HepG2 (cell line): ENCODE data around the gene CCR8. TPM values are rescaled to one million over a fixed set of nuclear protein-coding genes. Genes with fewer than 3 reads are reported as not detected.
A peak's percentile ranks its signal among the peaks of the same experiment; 100 is the strongest.

Source experiments
- CCDC6 ChIP-seq: sonication (generic); formaldehyde crosslinking; IDR thresholded peaks from 2 replicates; pipeline ENCODE4 v1.8.1; 2022; ENCODE audit warnings: mild to moderate bottlenecking, missing genetic modification reagents, moderate library complexity
- CSRNP2 ChIP-seq: sonication (generic); formaldehyde crosslinking; conservative IDR thresholded peaks from 2 replicates; pipeline ENCODE4 v1.8.0; 2022; ENCODE audit warnings: low read depth, missing genetic modification reagents
- GTF2F1 ChIP-seq: fragments of 150-350 bp; IDR thresholded peaks from 2 replicates; pipeline ENCODE4 v1.6.1; 2014; ENCODE audit warnings: low read length
- HNRNPH1 ChIP-seq: fragments of 200-400 bp; formaldehyde crosslinking; optimal IDR thresholded peaks from 2 replicates; pipeline ENCODE3; 2017; ENCODE audit warnings: mild to moderate bottlenecking, low read depth, low read length
- PAXIP1 ChIP-seq: sonication (generic); formaldehyde crosslinking; conservative IDR thresholded peaks from 2 replicates; pipeline ENCODE4 v1.4.0; 2020; ENCODE audit warnings: mild to moderate bottlenecking, missing genetic modification reagents, moderate library complexity
- PRDM10 ChIP-seq: sonication (generic); formaldehyde crosslinking; IDR thresholded peaks from 2 replicates; pipeline ENCODE4 v1.4.0; 2020; ENCODE audit warnings: low read depth, missing genetic modification reagents
- PREB ChIP-seq: sonication (generic); formaldehyde crosslinking; IDR thresholded peaks from 2 replicates; pipeline ENCODE4 v1.4.0; 2020; ENCODE audit warnings: missing genetic modification reagents
- SMAD9 ChIP-seq: sonication (generic); formaldehyde crosslinking; IDR thresholded peaks from 2 replicates; pipeline ENCODE4 v1.5.1; 2020; ENCODE audit warnings: mild to moderate bottlenecking, missing genetic modification reagents
- ZNF225 ChIP-seq: sonication (generic); formaldehyde crosslinking; IDR thresholded peaks from 2 replicates; pipeline ENCODE4 v1.4.0; 2020; ENCODE audit warnings: mild to moderate bottlenecking, missing genetic modification reagents
- ZNF232 ChIP-seq: sonication (generic); formaldehyde crosslinking; IDR thresholded peaks from 2 replicates; pipeline ENCODE4 v1.4.0; 2020; ENCODE audit warnings: missing genetic modification reagents, borderline replicate concordance
- ZNF773 ChIP-seq: sonication (generic); formaldehyde crosslinking; IDR thresholded peaks from 2 replicates; pipeline ENCODE4 v1.4.0; 2020; ENCODE audit warnings: missing genetic modification reagents, borderline replicate concordance
- ZNF879 ChIP-seq: sonication (generic); formaldehyde crosslinking; IDR thresholded peaks from 2 replicates; pipeline ENCODE4 v1.8.1; 2023; ENCODE audit warnings: missing genetic modification reagents
- polyA plus RNA-seq, 8 experiments: library from polyadenylated mRNA; depleted of rRNA in 3 of 8; stranded (reverse) in 7 of 8; unstranded in 1 of 8; fragments of >200 nt; fragmentation: Illumina TruSeq in 4 of 8; extraction: Trizol in 4 of 8; gene quantifications; 2 replicates each; pipeline versions ENCODE4 v1.2.1 to v1.2.3, GENCODE V29; 2011 to 2016; ENCODE audit warnings: low read depth in 4 of 8, missing spikeins in 1 of 8, mixed read lengths in 1 of 8; ENCODE audit not compliant: insufficient read depth in 1 of 8
- total RNA-seq, 5 experiments: library from RNA; depleted of rRNA; stranded (reverse); fragments of >200 nt; fragmentation: Illumina TruSeq; extraction: Trizol; gene quantifications; 2 replicates each; pipeline ENCODE4 v1.2.3, GENCODE V29; 2016; ENCODE audit warnings: low read depth in 1 of 5

The CCR8 gene
- total and polyA plus RNA-seq, 2 of the 13 experiments (the other 11 are each of a cell fraction or from before 2014, with no cell fraction given) = not detected

GRCh38 chr3:39296197-39297077 is 33.1 kb upstream of the CCR8 start (continued):
- no peak for TF ChIP-seq SMAD9 (CRISPR knock-in tag)
- TF ChIP-seq CSRNP2 (CRISPR knock-in tag) = no peak
- no peak for TF ChIP-seq GTF2F1
- no peak for TF ChIP-seq ZNF232
- no peak for TF ChIP-seq ZNF773 (CRISPR knock-in tag)
- TF ChIP-seq ZNF225 (CRISPR knock-in tag) = no peak
- no peak for TF ChIP-seq PREB (CRISPR knock-in tag)
- TF ChIP-seq HNRNPH1 = no peak
- 0 out of 2 replicates have a peak, but pooled peaks have one; percentile 14 for TF ChIP-seq PAXIP1
- no peak for TF ChIP-seq ZNF879 (CRISPR knock-in tag)
- TF ChIP-seq PRDM10 = peak; percentile 55; the same call in 1 of the 2 replicates
- TF ChIP-seq CCDC6 (CRISPR knock-in tag) = no peak
